SK-N-SH treated with all-trans-retinoic acid at 6 μM for 48 hours (cell line): ENCODE data around the gene SYNRG.
"Not testable (repeated sequence)": the region's sequence is repeated elsewhere in the genome, so short reads cannot be mapped to it uniquely, and the experiment has no call there.

Experiments used
- ATAC-seq: fragments of 200-7000 bp; cut with Tn5 transposase; 3 replicates; pipeline ENCODE4 v1.9.1; 2020; ENCODE audit warnings: mild to moderate bottlenecking, moderate library complexity
- ARNTL ChIP-seq: fragments of 450-650 bp; formaldehyde crosslinking; IDR thresholded peaks from 2 replicates; pipeline ENCODE4 v1.5.0; 2020; ENCODE audit warnings: low read depth, mild to moderate bottlenecking, moderate library complexity, borderline replicate concordance
- BACH2 ChIP-seq: fragments of 250-450 bp; sonication (Bioruptor Pico); IDR thresholded peaks from 2 replicates; pipeline ENCODE4 v1.9.0; 2021; ENCODE audit warnings: mild to moderate bottlenecking, borderline replicate concordance
- CSDC2 ChIP-seq: fragments of 250-450 bp; sonication (Bioruptor Pico); IDR thresholded peaks from 2 replicates; pipeline ENCODE4 v1.5.0; 2020; ENCODE audit warnings: mild to moderate bottlenecking, moderate library complexity
- ESRRG ChIP-seq: fragments of 250-450 bp; sonication (Bioruptor Pico); IDR thresholded peaks from 2 replicates; pipeline ENCODE4 v1.6.1; 2021; ENCODE audit warnings: mild to moderate bottlenecking
- OSR1 ChIP-seq: fragments of 250-450 bp; sonication (Bioruptor Pico); IDR thresholded peaks from 2 replicates; pipeline ENCODE4 v1.8.0; 2022; ENCODE audit warnings: moderate library complexity, mild to moderate bottlenecking, inconsistent platforms
- PPARA ChIP-seq: fragments of 250-450 bp; sonication (Bioruptor Pico); IDR thresholded peaks from 2 replicates; pipeline ENCODE4 v1.5.0; 2020; ENCODE audit warnings: mild to moderate bottlenecking, borderline replicate concordance
- RARB ChIP-seq: fragments of 250-450 bp; sonication (Bioruptor Pico); IDR thresholded peaks from 2 replicates; pipeline ENCODE4 v1.8.0; 2021; ENCODE audit warnings: mild to moderate bottlenecking, moderate library complexity
- SNAI2 ChIP-seq: fragments of 250-450 bp; sonication (Bioruptor Pico); IDR thresholded peaks from 2 replicates; pipeline ENCODE4 v1.5.0; 2020; ENCODE audit warnings: mild to moderate bottlenecking, moderate library complexity
- TCF4 ChIP-seq: fragments of 250-450 bp; sonication (Bioruptor Pico); IDR thresholded peaks from 2 replicates; pipeline ENCODE4 v1.8.0; 2021; ENCODE audit warnings: mild to moderate bottlenecking, moderate library complexity, borderline replicate concordance
- TOX ChIP-seq: fragments of 250-450 bp; sonication (Bioruptor Pico); IDR thresholded peaks from 2 replicates; pipeline ENCODE4 v1.8.0; 2021; ENCODE audit warnings: mild to moderate bottlenecking, moderate library complexity, borderline replicate concordance
- ZC3H10 ChIP-seq: fragments of 250-450 bp; sonication (Bioruptor Pico); IDR thresholded peaks from 2 replicates; pipeline ENCODE4 v1.5.1; 2021; ENCODE audit warnings: mild to moderate bottlenecking, moderate library complexity
- ZFP3 ChIP-seq: fragments of 250-450 bp; sonication (Bioruptor Pico); IDR thresholded peaks from 2 replicates; pipeline ENCODE4 v1.5.0; 2020; ENCODE audit warnings: mild to moderate bottlenecking, moderate library complexity
- ZFP30 ChIP-seq: fragments of 450-650 bp; formaldehyde crosslinking; IDR thresholded peaks from 2 replicates; pipeline ENCODE4 v1.5.0; 2022; ENCODE audit warnings: mild to moderate bottlenecking, moderate library complexity
- ZNF565 ChIP-seq: fragments of 450-650 bp; formaldehyde crosslinking; conservative IDR thresholded peaks from 2 replicates; pipeline ENCODE4 v1.5.0; 2020; ENCODE audit warnings: low read depth, mild to moderate bottlenecking, moderate library complexity
- ZNF70 ChIP-seq: fragments of 450-650 bp; formaldehyde crosslinking; IDR thresholded peaks from 2 replicates; pipeline ENCODE4 v1.5.0; 2020; ENCODE audit warnings: mild to moderate bottlenecking, moderate library complexity
- ZNF8 ChIP-seq: fragments of 450-650 bp; formaldehyde crosslinking; IDR thresholded peaks from 2 replicates; pipeline ENCODE4 v1.5.0; 2020; ENCODE audit warnings: mild to moderate bottlenecking, moderate library complexity
- TF ChIP-seq, protein P1 (sequence below): fragments of 250-450 bp; sonication (Bioruptor Pico); IDR thresholded peaks from 2 replicates; pipeline ENCODE4 v1.8.0; 2020; ENCODE audit warnings: mild to moderate bottlenecking, moderate library complexity, borderline replicate concordance
- TF ChIP-seq, protein P2 (sequence below): fragments of 250-450 bp; sonication (Bioruptor Pico); IDR thresholded peaks from 2 replicates; pipeline ENCODE4 v1.5.1; 2021; ENCODE audit warnings: mild to moderate bottlenecking, moderate library complexity
- TF ChIP-seq, protein P3 (sequence below): fragments of 250-450 bp; sonication (Bioruptor Pico); IDR thresholded peaks from 2 replicates; pipeline ENCODE4 v1.8.0; 2021; ENCODE audit warnings: low read depth, mild to moderate bottlenecking, moderate library complexity, borderline replicate concordance
- TF ChIP-seq, protein P4 (sequence below): fragments of 250-450 bp; sonication (Bioruptor Pico); IDR thresholded peaks from 2 replicates; pipeline ENCODE4 v1.5.1; 2020; ENCODE audit warnings: low read depth, mild to moderate bottlenecking, moderate library complexity
- TF ChIP-seq, protein P5 (sequence below): fragments of 250-450 bp; sonication (Bioruptor Pico); IDR thresholded peaks from 2 replicates; pipeline ENCODE4 v1.5.0; 2020; ENCODE audit warnings: mild to moderate bottlenecking, moderate library complexity

SYNRG gene

DNA sequence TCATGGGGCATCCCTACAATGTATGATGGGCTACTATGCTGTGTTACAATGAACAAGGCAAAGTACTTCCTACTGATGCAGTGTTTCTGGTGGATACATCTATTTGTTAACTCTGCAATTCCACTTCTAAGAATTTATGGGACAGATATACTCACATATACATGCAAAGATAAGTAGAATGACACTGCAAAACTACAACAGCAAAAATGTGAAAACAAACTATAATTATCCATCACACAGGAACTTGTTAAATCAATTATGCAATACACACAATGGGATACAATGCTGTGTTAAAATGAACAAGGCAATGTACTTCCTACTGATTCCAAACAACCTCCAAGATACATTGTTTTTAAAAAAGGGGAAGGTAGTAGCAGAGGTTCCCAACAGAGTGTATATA is 30.8 kb upstream of the SYNRG start:
- no peak for ATAC-seq
- TF ChIP-seq, protein P1, sequence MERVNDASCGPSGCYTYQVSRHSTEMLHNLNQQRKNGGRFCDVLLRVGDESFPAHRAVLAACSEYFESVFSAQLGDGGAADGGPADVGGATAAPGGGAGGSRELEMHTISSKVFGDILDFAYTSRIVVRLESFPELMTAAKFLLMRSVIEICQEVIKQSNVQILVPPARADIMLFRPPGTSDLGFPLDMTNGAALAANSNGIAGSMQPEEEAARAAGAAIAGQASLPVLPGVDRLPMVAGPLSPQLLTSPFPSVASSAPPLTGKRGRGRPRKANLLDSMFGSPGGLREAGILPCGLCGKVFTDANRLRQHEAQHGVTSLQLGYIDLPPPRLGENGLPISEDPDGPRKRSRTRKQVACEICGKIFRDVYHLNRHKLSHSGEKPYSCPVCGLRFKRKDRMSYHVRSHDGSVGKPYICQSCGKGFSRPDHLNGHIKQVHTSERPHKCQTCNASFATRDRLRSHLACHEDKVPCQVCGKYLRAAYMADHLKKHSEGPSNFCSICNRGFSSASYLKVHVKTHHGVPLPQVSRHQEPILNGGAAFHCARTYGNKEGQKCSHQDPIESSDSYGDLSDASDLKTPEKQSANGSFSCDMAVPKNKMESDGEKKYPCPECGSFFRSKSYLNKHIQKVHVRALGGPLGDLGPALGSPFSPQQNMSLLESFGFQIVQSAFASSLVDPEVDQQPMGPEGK (CRISPR knock-in tag), result no peak
- TF ChIP-seq, protein P2, sequence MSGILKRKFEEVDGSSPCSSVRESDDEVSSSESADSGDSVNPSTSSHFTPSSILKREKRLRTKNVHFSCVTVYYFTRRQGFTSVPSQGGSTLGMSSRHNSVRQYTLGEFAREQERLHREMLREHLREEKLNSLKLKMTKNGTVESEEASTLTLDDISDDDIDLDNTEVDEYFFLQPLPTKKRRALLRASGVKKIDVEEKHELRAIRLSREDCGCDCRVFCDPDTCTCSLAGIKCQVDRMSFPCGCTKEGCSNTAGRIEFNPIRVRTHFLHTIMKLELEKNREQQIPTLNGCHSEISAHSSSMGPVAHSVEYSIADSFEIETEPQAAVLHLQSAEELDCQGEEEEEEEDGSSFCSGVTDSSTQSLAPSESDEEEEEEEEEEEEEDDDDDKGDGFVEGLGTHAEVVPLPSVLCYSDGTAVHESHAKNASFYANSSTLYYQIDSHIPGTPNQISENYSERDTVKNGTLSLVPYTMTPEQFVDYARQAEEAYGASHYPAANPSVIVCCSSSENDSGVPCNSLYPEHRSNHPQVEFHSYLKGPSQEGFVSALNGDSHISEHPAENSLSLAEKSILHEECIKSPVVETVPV, result no peak
- TF ChIP-seq ZFP30 (CRISPR knock-in tag) (no peak), SNAI2 (CRISPR knock-in tag) (no peak), TCF4 (CRISPR knock-in tag) (no peak), TOX (CRISPR knock-in tag) (no peak), ZNF565 (CRISPR knock-in tag) (no peak), CSDC2 (CRISPR knock-in tag) (no peak), BACH2 (no peak)

DNA sequence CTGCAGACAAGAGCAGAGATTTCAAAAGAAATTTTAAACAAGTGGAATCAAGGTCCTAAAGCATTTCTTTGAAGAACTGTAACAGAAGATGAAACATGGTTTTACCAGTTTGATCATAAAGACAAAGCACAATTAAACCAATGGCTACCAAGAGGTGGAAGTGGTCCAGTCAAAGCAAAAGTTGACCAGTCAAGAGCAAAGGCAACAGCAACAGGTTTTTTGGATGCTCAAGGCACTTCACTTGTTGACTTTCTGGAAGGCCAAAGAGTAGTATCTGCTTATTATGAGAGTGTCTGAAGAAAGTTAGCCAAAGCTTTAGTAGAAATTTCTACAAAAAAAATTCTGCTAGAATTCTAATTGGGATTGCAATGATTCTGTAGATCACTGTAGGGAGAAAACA is 28.7 kb upstream of the SYNRG start:
- ATAC-seq, result no peak
- TF ChIP-seq, protein P3, sequence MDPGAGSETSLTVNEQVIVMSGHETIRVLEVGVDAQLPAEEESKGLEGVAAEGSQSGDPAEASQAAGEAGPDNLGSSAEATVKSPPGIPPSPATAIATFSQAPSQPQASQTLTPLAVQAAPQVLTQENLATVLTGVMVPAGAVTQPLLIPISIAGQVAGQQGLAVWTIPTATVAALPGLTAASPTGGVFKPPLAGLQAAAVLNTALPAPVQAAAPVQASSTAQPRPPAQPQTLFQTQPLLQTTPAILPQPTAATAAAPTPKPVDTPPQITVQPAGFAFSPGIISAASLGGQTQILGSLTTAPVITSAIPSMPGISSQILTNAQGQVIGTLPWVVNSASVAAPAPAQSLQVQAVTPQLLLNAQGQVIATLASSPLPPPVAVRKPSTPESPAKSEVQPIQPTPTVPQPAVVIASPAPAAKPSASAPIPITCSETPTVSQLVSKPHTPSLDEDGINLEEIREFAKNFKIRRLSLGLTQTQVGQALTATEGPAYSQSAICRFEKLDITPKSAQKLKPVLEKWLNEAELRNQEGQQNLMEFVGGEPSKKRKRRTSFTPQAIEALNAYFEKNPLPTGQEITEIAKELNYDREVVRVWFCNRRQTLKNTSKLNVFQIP (CRISPR knock-in tag), result no peak
- TF ChIP-seq ZC3H10, result no peak
- TF ChIP-seq ZNF70 (CRISPR knock-in tag), result no peak
- no peak for TF ChIP-seq OSR1 (CRISPR knock-in tag)

DNA sequence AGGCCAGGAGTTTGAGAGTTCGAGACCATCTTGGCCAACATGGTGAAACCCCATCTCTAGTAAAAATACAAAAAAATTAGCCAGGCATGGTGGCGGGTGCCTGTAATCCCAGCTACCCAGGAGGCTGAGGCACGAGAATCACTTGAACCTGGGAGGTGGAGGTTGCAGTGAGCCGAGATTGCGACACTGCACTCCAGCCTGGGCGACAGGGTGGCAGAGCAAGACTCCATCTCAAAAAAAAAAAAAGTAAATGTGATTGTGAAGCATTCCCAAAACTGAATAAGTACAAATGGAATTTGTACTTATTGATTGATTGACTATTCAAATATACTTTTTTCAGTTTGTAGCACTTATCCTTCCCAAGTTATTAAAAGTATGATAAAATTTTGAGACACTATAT is 7.2 kb upstream of the SYNRG start:
- not testable (repeated sequence) for ATAC-seq

DNA sequence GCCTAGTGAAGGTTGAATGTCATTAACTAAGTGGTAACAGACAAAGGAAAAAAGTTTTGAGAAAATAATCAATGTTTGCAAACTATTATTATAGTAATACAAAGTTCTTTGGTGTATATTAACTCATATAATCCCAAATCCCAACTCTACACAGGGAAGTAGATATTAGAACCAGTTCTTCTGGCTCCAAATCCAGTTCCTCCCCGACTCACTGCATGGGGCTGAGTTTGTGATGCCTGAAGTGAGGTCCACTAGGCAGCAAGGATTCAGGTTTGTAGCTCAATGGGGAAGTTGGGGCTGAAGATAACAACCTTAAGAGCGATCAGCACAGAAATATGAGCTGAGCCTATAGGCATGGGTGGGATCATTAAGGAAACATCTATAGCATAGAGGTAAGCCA is 5.6 kb upstream of the SYNRG start:
- TF ChIP-seq PPARA (no peak), ZFP3 (CRISPR knock-in tag) (no peak), RARB (CRISPR knock-in tag) (no peak), OSR1 (CRISPR knock-in tag) (no peak), ARNTL (CRISPR knock-in tag) (no peak), ZNF8 (CRISPR knock-in tag) (no peak), CSDC2 (CRISPR knock-in tag) (no peak), ZC3H10 (no peak), ESRRG (CRISPR knock-in tag) (no peak), TCF4 (CRISPR knock-in tag) (no peak), TOX (CRISPR knock-in tag) (no peak), ZNF565 (CRISPR knock-in tag) (no peak)
- TF ChIP-seq, protein P4, sequence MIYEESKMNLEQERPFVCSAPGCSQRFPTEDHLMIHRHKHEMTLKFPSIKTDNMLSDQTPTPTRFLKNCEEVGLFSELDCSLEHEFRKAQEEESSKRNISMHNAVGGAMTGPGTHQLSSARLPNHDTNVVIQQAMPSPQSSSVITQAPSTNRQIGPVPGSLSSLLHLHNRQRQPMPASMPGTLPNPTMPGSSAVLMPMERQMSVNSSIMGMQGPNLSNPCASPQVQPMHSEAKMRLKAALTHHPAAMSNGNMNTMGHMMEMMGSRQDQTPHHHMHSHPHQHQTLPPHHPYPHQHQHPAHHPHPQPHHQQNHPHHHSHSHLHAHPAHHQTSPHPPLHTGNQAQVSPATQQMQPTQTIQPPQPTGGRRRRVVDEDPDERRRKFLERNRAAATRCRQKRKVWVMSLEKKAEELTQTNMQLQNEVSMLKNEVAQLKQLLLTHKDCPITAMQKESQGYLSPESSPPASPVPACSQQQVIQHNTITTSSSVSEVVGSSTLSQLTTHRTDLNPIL, result no peak
- TF ChIP-seq, protein P5, sequence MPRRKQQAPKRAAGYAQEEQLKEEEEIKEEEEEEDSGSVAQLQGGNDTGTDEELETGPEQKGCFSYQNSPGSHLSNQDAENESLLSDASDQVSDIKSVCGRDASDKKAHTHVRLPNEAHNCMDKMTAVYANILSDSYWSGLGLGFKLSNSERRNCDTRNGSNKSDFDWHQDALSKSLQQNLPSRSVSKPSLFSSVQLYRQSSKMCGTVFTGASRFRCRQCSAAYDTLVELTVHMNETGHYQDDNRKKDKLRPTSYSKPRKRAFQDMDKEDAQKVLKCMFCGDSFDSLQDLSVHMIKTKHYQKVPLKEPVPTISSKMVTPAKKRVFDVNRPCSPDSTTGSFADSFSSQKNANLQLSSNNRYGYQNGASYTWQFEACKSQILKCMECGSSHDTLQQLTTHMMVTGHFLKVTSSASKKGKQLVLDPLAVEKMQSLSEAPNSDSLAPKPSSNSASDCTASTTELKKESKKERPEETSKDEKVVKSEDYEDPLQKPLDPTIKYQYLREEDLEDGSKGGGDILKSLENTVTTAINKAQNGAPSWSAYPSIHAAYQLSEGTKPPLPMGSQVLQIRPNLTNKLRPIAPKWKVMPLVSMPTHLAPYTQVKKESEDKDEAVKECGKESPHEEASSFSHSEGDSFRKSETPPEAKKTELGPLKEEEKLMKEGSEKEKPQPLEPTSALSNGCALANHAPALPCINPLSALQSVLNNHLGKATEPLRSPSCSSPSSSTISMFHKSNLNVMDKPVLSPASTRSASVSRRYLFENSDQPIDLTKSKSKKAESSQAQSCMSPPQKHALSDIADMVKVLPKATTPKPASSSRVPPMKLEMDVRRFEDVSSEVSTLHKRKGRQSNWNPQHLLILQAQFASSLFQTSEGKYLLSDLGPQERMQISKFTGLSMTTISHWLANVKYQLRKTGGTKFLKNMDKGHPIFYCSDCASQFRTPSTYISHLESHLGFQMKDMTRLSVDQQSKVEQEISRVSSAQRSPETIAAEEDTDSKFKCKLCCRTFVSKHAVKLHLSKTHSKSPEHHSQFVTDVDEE (CRISPR knock-in tag), result no peak
- TF ChIP-seq, protein P3 (CRISPR knock-in tag), result no peak
- no peak for ATAC-seq
